HL-60 (cell line): Measurements from ENCODE around the gene NEGR1.

Experiments
- POLR2AphosphoS5 ChIP-seq: IDR thresholded peaks from 2 replicates; pipeline ENCODE4 v1.6.1; 2012; ENCODE audit warnings: low read depth
- TF ChIP-seq, protein P1 (sequence below): IDR thresholded peaks from one replicate; pipeline ENCODE4 v1.5.1; 2011; ENCODE audit warnings: low read length, control low read depth, inconsistent platforms; ENCODE audit not compliant: insufficient read depth
- TF ChIP-seq, protein P2 (sequence below): IDR thresholded peaks from 2 replicates; pipeline ENCODE4 v1.6.1; 2012; ENCODE audit warnings: low read depth; ENCODE audit not compliant: insufficient replicate concordance

DNA sequence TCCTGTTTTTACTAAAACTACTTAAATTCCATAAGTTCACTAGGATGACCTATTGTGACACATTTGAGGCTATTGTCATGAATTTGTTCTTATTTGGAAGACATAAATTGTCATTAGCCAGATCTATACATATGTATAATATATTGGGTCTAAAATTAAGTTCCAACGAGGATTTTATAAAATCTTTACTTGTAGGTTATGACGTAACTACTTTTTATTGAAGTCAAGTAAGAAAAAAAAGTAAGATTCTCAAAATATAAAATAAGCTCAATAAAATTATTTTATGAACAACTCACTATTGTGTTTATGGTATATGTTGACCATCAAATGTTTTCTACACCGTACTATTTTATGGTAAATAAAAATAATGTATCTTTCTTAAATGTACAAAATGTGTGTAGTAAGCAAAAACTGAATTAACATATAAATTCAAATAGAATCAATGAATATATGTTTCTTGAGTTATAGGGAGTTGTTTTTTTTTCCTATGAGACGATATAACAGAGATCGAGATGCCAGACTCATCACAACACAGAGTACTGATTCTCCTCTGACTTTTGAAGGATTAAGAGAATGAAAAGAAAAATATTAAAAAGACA is 64.1 kb downstream of the NEGR1 start:
- TF ChIP-seq, protein P1, sequence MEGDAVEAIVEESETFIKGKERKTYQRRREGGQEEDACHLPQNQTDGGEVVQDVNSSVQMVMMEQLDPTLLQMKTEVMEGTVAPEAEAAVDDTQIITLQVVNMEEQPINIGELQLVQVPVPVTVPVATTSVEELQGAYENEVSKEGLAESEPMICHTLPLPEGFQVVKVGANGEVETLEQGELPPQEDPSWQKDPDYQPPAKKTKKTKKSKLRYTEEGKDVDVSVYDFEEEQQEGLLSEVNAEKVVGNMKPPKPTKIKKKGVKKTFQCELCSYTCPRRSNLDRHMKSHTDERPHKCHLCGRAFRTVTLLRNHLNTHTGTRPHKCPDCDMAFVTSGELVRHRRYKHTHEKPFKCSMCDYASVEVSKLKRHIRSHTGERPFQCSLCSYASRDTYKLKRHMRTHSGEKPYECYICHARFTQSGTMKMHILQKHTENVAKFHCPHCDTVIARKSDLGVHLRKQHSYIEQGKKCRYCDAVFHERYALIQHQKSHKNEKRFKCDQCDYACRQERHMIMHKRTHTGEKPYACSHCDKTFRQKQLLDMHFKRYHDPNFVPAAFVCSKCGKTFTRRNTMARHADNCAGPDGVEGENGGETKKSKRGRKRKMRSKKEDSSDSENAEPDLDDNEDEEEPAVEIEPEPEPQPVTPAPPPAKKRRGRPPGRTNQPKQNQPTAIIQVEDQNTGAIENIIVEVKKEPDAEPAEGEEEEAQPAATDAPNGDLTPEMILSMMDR, result no peak
- TF ChIP-seq POLR2AphosphoS5, result no peak
- TF ChIP-seq, protein P2, sequence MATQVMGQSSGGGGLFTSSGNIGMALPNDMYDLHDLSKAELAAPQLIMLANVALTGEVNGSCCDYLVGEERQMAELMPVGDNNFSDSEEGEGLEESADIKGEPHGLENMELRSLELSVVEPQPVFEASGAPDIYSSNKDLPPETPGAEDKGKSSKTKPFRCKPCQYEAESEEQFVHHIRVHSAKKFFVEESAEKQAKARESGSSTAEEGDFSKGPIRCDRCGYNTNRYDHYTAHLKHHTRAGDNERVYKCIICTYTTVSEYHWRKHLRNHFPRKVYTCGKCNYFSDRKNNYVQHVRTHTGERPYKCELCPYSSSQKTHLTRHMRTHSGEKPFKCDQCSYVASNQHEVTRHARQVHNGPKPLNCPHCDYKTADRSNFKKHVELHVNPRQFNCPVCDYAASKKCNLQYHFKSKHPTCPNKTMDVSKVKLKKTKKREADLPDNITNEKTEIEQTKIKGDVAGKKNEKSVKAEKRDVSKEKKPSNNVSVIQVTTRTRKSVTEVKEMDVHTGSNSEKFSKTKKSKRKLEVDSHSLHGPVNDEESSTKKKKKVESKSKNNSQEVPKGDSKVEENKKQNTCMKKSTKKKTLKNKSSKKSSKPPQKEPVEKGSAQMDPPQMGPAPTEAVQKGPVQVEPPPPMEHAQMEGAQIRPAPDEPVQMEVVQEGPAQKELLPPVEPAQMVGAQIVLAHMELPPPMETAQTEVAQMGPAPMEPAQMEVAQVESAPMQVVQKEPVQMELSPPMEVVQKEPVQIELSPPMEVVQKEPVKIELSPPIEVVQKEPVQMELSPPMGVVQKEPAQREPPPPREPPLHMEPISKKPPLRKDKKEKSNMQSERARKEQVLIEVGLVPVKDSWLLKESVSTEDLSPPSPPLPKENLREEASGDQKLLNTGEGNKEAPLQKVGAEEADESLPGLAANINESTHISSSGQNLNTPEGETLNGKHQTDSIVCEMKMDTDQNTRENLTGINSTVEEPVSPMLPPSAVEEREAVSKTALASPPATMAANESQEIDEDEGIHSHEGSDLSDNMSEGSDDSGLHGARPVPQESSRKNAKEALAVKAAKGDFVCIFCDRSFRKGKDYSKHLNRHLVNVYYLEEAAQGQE, result no peak
